GM19025 (cell line): ENCODE measurements around the gene USE1.

Source experiments
- ATAC-seq: cut with Tn5 transposase; IDR thresholded peaks from one replicate; pipeline ENCODE4 v1.9.1; 2021; ENCODE audit warnings: mild to moderate bottlenecking, low read depth, moderate library complexity; ENCODE audit not compliant: unreplicated experiment

Gene USE1

DNA sequence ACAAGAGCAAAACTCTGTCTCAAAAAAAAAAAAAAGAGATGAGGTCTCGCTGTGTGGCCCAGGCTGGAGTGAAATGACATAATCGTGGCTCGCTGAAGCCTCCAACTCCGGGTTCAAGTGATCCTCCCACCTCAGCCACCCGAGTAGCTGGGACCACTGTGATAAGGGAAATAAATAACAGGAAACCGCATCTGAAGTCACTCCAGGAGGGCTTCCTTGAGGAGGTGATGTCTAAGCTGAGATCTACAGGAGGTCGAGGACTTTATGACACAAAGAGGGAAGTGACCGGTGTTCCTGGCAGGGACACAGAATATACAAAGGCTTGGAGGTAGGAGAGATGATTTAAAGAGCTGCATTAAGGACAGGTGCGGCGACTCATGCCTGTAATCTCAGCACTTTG, 39.5 kb downstream of the USE1 start:
- ATAC-seq = no peak

DNA sequence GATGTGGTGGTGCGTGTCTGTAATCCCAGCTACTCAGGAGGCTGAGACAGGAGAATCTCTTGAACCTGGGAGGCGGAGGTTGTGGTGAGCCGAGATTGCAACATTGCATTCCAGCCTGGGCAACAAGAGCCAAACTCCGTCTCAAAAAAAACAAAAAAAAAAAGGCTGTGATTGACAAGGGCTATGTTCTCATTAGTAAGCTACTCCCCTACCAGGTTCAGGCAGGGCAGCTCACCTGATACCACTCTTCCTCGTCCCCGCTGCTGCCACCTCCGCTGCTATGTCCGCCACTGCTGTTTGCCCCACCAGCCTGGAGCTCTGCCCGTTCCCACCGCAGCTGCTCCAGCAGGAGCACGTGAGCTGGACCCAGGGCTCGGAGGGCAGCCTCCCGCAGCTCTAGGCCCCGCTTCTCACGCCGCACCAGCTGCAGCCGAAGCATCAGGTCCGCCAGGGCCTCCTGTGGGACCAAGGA, 40.0 kb downstream of the USE1 start:
- ATAC-seq = no peak

DNA sequence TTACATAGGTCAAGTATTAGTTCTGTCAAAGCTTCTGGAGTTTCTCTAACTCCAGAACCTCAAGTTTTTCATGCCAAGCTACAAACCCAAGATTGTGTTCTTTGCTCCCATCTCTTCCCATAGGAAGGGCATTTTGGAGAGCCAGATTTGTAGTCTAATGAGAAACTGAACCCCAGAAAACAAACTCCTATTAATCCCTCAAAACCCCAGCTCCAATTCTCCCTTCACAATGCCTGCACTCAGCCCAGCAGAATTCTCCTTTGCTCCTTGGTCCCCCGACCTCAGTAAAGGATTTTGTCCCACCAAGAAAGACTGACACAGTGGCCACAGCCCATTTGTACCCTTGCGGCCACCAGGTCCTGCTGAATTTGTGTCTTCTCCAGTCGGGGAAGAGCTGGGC, 41.0 kb downstream of the USE1 start:
- no peak for ATAC-seq

DNA sequence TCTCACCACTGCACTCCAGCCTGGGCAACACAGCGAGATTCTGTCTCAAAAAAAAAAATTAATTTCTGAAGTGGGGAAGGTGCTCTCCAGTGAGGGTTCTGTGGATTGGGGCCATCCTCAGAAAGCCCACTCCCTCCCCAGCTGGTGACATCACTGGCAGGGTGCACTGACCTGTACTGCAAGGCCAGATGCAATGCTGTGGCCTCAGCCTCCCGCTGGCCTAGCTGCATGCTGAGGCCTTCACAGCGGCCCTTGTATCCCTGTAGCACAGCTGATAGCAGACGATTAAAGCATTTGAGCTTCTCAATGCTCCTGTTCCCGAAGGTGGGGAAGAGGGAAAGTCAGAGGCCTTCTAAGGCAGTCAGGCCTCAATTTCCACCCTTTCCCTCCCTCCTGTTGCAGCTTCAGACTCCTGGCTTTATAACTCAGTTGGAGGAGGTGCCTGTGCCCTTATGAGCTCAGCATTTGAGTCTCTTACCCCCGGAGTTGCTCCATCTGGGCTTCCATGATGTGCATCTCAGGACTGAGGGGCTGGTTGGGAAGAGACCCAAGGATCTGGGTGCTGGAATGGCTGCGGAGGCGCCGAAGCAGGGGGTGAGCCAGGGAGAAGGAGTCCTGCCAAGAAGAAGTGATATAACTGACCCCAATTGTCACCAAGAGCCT, 44.1 kb downstream of the USE1 start:
- ATAC-seq = no peak

DNA sequence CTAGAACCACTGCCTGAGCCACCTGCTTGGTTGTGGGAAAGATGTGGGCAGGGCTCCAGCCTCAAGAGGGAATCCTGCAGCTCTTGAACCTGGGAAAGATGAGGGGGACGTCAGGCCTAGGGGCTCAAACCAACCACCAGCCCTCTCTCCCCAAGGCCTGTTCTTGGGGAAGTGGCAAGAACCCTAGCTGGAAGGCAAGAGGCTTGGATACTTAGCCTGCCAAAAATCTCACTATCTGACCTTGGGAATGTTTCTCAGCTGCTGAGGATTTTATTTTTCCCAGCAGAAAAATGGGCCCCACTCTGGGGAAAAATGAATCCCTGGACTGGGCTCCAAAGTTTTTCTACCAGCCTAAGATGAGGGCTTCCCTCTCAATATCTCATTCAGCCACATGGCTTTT, 44.8 kb downstream of the USE1 start:
- no peak for ATAC-seq

DNA sequence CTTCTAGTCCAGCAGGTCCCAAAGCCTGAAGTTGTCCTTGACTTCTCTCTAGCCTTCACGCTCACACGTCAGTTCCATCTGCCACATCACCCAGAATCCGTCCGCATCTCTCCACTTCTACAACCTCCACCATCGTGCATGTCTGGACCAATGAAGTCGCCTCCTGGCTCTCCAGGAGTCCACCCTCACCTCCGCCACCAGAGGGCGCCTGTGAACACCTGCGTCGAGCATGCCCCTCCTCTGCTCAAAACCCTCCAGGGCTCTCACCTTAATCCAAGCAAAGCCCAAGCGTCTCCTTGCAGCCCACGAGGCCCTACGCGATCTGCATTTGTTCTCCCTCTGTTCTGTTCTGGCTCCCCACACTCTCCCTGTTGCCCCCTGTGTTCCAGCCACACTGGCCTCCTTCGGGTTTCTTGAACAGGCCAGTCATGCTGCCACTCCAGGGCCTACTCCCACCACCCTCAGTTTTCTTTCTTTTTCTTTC, 45.7 kb downstream of the USE1 start:
- ATAC-seq = peak; percentile 70

DNA sequence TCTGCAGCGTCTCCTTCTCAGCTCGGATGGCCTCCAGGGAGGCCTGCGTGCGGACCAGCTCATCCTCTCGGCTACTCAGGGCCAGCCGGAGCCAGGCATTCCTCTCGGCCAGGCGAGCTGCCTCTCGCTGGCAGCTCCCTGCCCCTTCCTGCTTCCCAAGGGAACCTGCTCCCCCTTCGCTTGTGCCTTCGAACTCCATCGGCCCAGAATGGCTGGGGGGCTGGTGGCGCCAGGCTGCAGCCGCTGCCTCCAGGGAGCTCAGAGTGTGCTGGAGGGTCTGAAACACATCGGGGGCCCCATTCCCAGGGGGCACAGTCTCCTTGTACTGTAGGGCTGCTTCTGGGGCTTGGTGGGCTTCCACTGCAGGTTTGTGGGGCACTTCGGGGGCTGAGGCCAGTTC, 47.4 kb downstream of the USE1 start:
- no peak for ATAC-seq

DNA sequence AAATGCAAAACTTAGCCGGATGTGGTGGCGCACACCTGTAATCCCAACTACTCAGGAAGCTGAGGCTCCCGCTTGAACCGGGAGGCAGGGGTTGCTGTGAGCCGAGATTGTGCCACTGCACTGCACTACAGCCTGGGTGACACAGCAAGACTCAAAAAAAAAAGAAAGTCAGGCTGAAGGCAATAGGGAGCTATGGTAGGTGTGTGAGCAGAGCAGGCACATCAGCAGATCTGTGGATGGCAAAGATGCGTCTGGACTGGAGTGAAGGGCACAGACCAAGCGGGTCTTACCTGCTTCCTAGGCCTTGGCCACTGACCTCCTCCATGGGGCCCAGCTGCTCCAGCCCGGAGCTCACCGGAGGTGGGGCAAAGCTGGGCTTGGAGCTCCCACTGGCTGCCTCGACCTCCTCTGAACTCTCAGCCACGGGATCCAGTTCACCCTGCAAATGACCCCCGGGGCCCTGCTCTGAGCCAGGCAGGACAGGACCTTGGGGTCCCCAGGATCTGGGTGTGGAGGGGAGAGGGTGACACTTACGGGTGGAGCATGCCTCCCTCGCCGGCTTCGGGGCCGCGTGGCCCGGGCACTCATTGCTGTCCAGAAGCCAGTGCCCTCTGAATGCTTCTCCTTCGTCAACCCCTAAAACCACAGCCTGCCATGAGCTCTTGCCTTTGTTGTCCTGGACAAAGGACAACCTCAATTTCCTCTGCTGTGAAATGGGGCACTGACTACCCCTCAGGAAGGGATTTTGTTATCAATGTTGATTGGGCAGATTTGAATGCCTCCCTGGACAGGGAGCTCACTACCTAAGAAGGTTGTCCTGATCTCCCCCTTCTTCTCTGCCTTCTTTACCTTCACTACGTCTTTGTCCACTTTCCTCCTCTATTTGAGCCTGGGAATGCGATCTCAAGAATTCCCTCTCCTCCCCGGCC, 48.8 kb downstream of the USE1 start:
- no peak for ATAC-seq

DNA sequence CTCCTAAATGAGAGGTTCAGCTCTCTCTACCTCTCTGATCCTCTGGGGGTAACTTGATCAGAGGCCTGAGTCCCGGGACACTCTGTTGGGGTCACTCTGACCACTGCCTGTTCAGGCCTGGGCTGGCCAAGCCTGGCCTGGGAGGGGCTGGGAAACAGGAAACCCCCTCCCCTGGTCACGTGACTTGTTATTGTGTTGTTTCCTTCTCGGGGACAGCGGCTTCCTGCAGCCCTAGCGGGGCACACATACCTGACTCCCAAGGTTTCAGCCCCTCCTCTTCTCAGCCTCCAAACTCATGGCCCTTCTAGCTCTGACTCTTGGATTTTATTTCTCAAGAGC, 49.5 kb downstream of the USE1 start, which contains the start of gene USHBP1:
Gene USHBP1 (minus strand): TSS at position 105 of the 339 bp plus-strand sequence. CDS start 446 bp downstream, outside the sequence.
- no peak for ATAC-seq

DNA sequence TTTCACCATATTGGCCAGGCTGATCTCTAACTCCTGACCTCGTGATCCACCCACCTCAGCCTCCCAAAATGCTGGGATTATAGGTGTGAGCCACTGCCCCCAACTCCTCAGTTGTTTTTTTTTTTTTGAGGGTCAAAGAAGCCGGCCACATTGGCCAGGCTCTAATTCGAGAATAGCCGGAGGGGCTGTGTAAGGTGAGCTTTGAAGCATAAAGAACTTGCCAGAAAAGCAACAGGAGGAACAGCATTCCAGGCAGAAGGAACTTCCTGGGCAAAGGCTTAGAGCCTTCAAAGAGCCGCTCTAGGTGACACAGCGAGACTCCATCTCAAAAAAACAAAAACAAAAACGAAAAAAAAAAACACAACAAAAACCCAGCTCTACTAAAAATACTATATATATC, 50.9 kb downstream of the USE1 start:
- no peak for ATAC-seq

DNA sequence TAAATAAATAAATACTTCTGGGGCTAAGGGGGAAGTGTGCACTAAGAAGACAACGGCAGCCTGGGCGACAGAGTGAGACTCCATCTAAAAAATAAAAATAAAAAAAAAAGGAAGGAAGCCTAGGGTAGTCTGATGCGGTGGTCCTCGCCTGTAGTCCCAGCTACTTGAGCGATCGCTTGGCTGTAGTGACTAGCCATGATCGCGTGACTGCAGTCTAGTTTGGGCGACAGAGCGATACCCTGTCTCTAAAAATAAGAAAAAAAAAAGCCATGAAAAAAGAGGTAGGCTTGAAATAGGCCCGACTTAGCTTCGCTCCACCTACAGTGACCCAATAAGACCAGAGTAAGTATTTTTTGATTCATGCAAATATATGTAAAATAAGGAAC, 51.4 kb downstream of the USE1 start:
- ATAC-seq = no peak

DNA sequence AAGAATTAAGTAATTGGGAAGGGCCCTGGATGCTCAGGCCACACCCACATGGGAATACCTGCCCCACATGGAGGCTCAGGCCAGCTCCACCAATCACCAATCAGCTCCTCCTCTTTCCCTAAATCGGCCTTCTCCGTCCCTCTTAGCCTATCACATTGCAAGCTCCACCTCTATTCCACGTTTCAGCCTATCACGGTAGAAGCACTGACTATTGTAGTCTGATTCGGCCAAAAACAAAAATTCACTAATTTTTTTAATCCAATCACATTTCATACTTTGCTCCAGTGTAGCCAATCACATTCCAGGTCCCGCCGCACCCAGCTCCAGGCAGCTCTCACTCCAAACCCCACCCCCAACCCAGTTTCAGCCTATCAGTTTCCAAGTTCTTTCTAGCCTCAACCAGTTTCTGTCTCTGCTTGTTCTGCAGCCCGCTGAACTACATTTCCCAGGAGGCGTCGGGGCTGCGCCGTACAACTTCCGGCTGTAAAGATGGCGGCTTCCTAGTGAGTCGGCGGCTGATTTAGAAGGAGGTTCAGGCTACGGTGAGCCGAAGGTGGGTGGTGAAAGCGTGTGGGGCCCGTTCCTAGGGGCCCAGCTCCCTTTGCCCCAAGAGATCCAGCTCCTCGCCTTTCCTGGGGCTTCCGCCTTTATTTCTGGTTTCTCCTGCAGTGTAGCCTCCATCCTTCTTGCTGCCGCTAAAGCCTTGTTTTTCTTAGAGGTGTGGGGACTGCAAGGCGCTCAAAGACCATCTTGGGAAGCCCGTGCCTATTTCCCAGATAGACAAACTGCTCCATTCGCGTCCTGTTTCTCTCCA, 52.0 kb downstream of the USE1 start, which contains the start of gene BABAM1:
Gene BABAM1 (plus strand): TSS at position 469 of the 814 bp plus-strand sequence. CDS start 1,364 bp downstream, outside the sequence.
- ATAC-seq = peak; percentile 91

DNA sequence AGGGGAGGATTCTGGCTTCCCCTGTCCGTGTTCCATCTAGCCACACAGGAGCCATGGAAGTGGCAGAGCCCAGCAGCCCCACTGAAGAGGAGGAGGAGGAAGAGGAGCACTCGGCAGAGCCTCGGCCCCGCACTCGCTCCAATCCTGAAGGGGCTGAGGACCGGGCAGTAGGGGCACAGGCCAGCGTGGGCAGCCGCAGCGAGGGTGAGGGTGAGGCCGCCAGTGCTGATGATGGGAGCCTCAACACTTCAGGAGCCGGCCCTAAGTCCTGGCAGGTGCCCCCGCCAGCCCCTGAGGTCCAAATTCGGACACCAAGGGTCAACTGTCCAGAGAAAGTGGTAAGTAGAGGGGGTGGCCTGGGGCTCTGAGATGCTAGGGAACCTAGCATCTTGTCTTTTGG, 53.6 kb downstream of the USE1 start:
- ATAC-seq = no peak
